Endothelial cell of umbilical vein (primary cell): ENCODE results near the gene DCX. TPM values are rescaled to one million over a fixed set of nuclear protein-coding genes. Genes with fewer than 3 reads are reported as not detected.

Experiments used
- BruUV-seq: library from RNA; stranded (reverse); fragments of 400-500 nt; replicated peaks from 2 replicates; lab custom pipeline; 2021; lab: Mats Ljungman, UMichigan
- CTCF ChIA-PET: fragments of 300-600, 350-600 bp; sonication (Branson Sonifier 250); formaldehyde crosslinking; loops from one replicate; lab custom pipeline; 2021; ENCODE audit warnings: antibody characterized with exemption, inconsistent platforms; lab: Charles Lee
- POLR2A ChIA-PET: fragments of 300-600, 350-600 bp; sonication (Branson Sonifier 250); formaldehyde crosslinking; loops from one replicate; lab custom pipeline; 2021; ENCODE audit warnings: antibody characterized with exemption, inconsistent platforms; lab: Charles Lee
- DNase-seq: peaks from one replicate; pipeline ENCODE4 v3.0.0-alpha.2; 2011; ENCODE audit warnings: low read depth, low spot score
- FAIRE-seq: peaks from 2 replicates; lab custom pipeline; 2011; peaks lifted over from hg19 to GRCh38; lab: Jason Lieb, UNC
- H2AFZ ChIP-seq: 2 replicates; pipeline ENCODE4 v1.6.0; 2012; ENCODE audit warnings: low read depth, low read length, control low read depth, inconsistent platforms
- H3K27ac ChIP-seq: 2 replicates; pipeline ENCODE4 v1.5.1; 2011; ENCODE audit warnings: low read depth, mild to moderate bottlenecking, control low read depth, low read length, moderate library complexity; ENCODE audit not compliant: insufficient read depth
- H3K27me3 ChIP-seq, 2 experiments: 2 replicates each; pipeline versions ENCODE4 v1.6.0 to v1.6.1; 2011; ENCODE audit warnings: low read length in 2 of 2, mixed read lengths in 1 of 2; ENCODE audit not compliant: control insufficient read depth in 2 of 2, insufficient read depth in 2 of 2
- H3K36me3 ChIP-seq, 2 experiments: 2 replicates in 1 of 2; 3 replicates in 1 of 2; pipeline ENCODE4 v1.5.1; 2011; ENCODE audit warnings: low read length in 2 of 2, mild to moderate bottlenecking in 1 of 2, moderate library complexity in 1 of 2; ENCODE audit not compliant: control insufficient read depth in 2 of 2, insufficient read depth in 2 of 2; ENCODE audit errors: extremely low read depth in 1 of 2
- H3K4me1 ChIP-seq: 3 replicates; pipeline ENCODE4 v1.5.1; 2011; ENCODE audit warnings: mild to moderate bottlenecking, low read length; ENCODE audit not compliant: control insufficient read depth, insufficient read depth; ENCODE audit errors: extremely low read depth
- H3K4me2 ChIP-seq: 2 replicates; pipeline ENCODE4 v1.6.1; 2011; ENCODE audit warnings: low read length, control low read depth, mixed read lengths; ENCODE audit not compliant: insufficient read depth
- H3K4me3 ChIP-seq, 3 experiments: fragments of 200-600 bp in 1 of 3; sonication (generic), shearing (Covaris generic) in 1 of 3; replicated peaks in 1 of 3; 2 replicates each; pipeline ENCODE4 v1.5.1; 2011 to 2016; ENCODE audit warnings: control low read depth in 3 of 3, low read length in 3 of 3, mild to moderate bottlenecking in 2 of 3, inconsistent platforms in 1 of 3, low read depth in 1 of 3, moderate library complexity in 1 of 3; ENCODE audit not compliant: insufficient read depth in 1 of 3
- H3K79me2 ChIP-seq: 2 replicates; pipeline ENCODE4 v1.6.0; 2012; ENCODE audit warnings: low read length, inconsistent platforms; ENCODE audit not compliant: control insufficient read depth, insufficient read depth
- H3K9ac ChIP-seq: replicated peaks from 2 replicates; pipeline ENCODE3; 2011; ENCODE audit warnings: low read length, control low read depth; ENCODE audit not compliant: insufficient read depth; ENCODE audit errors: extremely low read depth
- H3K9me1 ChIP-seq: replicated peaks from 3 replicates; pipeline ENCODE4 v1.6.0; 2011; ENCODE audit warnings: mild to moderate bottlenecking, low read length; ENCODE audit not compliant: control insufficient read depth, insufficient read depth; ENCODE audit errors: extremely low read depth
- H3K9me3 ChIP-seq: replicated peaks from 2 replicates; pipeline ENCODE4 v1.5.1; 2012; ENCODE audit warnings: low read length, inconsistent platforms; ENCODE audit not compliant: control insufficient read depth, insufficient read depth
- H4K20me1 ChIP-seq: replicated peaks from 2 replicates; pipeline ENCODE3; 2011; ENCODE audit warnings: mild to moderate bottlenecking, low read length; ENCODE audit not compliant: control insufficient read depth, insufficient read depth; ENCODE audit errors: extremely low read depth
- EZH2 ChIP-seq: IDR thresholded peaks from 2 replicates; pipeline ENCODE4 v1.6.1; 2012; ENCODE audit warnings: borderline replicate concordance, low read depth, mild to moderate bottlenecking, moderate library complexity, low read length, inconsistent platforms; ENCODE audit not compliant: severe bottlenecking
- FOS ChIP-seq: IDR thresholded peaks from 2 replicates; pipeline ENCODE4 v1.6.1; 2011; ENCODE audit warnings: mild to moderate bottlenecking, low read length, moderate library complexity, borderline replicate concordance; ENCODE audit not compliant: insufficient read depth
- GATA2 ChIP-seq: IDR thresholded peaks from 2 replicates; pipeline ENCODE4 v1.7.0; 2011; ENCODE audit warnings: low read depth, mild to moderate bottlenecking, moderate library complexity, mixed read lengths, low read length; ENCODE audit not compliant: insufficient read length, insufficient read depth
- JUN ChIP-seq: IDR thresholded peaks from 2 replicates; pipeline ENCODE4 v1.6.1; 2011; ENCODE audit warnings: borderline replicate concordance, low read depth; ENCODE audit not compliant: insufficient read length, insufficient read depth
- MAX ChIP-seq: IDR thresholded peaks from 2 replicates; pipeline ENCODE4 v1.6.1; 2011; ENCODE audit not compliant: insufficient read depth, insufficient read length
- MYC ChIP-seq: IDR thresholded peaks from one replicate; pipeline ENCODE4 v1.6.1; 2011; ENCODE audit warnings: mild to moderate bottlenecking, low read depth, low read length
- POLR2A ChIP-seq: IDR thresholded peaks from 2 replicates; pipeline ENCODE4 v1.6.1; 2012; ENCODE audit warnings: low read depth, mild to moderate bottlenecking, control low read depth, low read length
- POLR2AphosphoS5 ChIP-seq: IDR thresholded peaks from 2 replicates; pipeline ENCODE4 v1.6.1; 2012; ENCODE audit warnings: low read depth, mild to moderate bottlenecking, control low read depth, low read length, moderate library complexity; ENCODE audit not compliant: insufficient read depth
- dilution Hi-C: fragments of 300-500 bp; cut with MboI; formaldehyde crosslinking; loops from one replicate; pipeline ENCODE4 v1.15.0; 2019; ENCODE audit warnings: low sequenced_read_pairs; ENCODE audit not compliant: extremely low pct_ligation_motif_present
- intact Hi-C: fragments of 100-400 bp; cut with micrococcal nuclease; formaldehyde crosslinking; loops from one replicate; pipeline ENCODE4 v1.10.0; 2022
- polyA plus RNA-seq, 4 experiments: library from polyadenylated mRNA; depleted of rRNA in 3 of 4; stranded (reverse) in 3 of 4; unstranded in 1 of 4; fragments of >200 nt; gene quantifications; 2 replicates each; pipeline versions ENCODE4 v1.2.1 to v1.2.3, GENCODE V29; 2011 to 2012; ENCODE audit warnings: missing spikeins in 1 of 4
- total RNA-seq: library from RNA; stranded (reverse); gene quantifications from 2 replicates; pipeline ENCODE4 v1.2.3, GENCODE V29; 2021
- TF ChIP-seq, protein P1 (sequence below), 2 donors: IDR thresholded peaks; 1 replicate in 1 of 2; 2 replicates in 1 of 2; pipeline ENCODE4 v1.5.1; 2011; ENCODE audit warnings: low read length in 2 of 2, mild to moderate bottlenecking in 2 of 2, moderate library complexity in 2 of 2, control low read depth in 1 of 2, inconsistent platforms in 1 of 2, low read depth in 1 of 2; ENCODE audit not compliant: insufficient read depth in 1 of 2; ENCODE audit errors: extremely low read depth in 1 of 2

DCX gene
- total and polyA plus RNA-seq, 2 donors (not counting 3 experiments of a cell fraction or from before 2014, with no cell fraction given), result not detected

DNA sequence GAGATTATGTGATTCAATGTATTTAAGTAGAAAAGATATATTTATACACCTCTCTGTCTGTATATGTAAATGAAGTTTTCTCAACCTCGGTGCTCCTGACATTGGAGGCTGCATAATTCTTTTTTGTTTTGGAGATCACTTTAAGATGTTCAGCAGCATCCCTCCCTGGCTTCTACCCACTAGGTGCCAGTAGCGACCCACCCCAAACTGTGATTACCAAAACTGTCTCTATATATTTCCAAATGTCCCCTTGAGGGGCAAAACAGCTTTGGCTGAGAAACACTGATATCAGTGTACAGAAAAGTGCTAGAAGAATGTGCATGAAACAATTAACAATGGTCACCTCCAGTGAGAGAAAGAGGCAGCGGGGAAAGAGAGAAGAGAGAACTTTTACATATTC, 51.2 kb downstream of the DCX start:
- intact Hi-C loops (no loop called here), dilution Hi-C loops (no loop called here)
- Histone ChIP-seq H3K4me3 (no peak overlapping the region), H3K4me2 (no peak overlapping the region), H4K20me1 (no peaks in the 10 kb centered on the region), H3K79me2 (no peaks in the 10 kb centered on the region), H3K9ac (no peak overlapping the region), H3K27me3 (no peaks in the 10 kb centered on the region), H3K4me1 (no peaks in the 10 kb centered on the region), H3K9me3 (no peaks in the 10 kb centered on the region), H3K9me1 (no peaks in the 10 kb centered on the region), H2AFZ (no peak overlapping the region), H3K27ac (no peak overlapping the region), H3K36me3 (no peaks in the 10 kb centered on the region)
- FAIRE-seq (no peak), DNase-seq (no peak)
- CTCF ChIA-PET, result no interaction called here
- POLR2A ChIA-PET, result no interaction called here
- no peak for TF ChIP-seq MYC
- no peak for TF ChIP-seq JUN
- TF ChIP-seq, protein P1, sequence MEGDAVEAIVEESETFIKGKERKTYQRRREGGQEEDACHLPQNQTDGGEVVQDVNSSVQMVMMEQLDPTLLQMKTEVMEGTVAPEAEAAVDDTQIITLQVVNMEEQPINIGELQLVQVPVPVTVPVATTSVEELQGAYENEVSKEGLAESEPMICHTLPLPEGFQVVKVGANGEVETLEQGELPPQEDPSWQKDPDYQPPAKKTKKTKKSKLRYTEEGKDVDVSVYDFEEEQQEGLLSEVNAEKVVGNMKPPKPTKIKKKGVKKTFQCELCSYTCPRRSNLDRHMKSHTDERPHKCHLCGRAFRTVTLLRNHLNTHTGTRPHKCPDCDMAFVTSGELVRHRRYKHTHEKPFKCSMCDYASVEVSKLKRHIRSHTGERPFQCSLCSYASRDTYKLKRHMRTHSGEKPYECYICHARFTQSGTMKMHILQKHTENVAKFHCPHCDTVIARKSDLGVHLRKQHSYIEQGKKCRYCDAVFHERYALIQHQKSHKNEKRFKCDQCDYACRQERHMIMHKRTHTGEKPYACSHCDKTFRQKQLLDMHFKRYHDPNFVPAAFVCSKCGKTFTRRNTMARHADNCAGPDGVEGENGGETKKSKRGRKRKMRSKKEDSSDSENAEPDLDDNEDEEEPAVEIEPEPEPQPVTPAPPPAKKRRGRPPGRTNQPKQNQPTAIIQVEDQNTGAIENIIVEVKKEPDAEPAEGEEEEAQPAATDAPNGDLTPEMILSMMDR (IDR thresholded peaks at IDR 0.05; ENCODE audit: extremely low read depth in 1 of 2, insufficient read depth in 1 of 2, low read depth in 1 of 2, low read length in 2 of 2), result no peak
- TF ChIP-seq POLR2AphosphoS5, result no peak
- no peak for TF ChIP-seq GATA2
- TF ChIP-seq EZH2, result no peak
- no peak for TF ChIP-seq FOS
- TF ChIP-seq POLR2A, result no peak
- TF ChIP-seq MAX, result no peak
- BruUV-seq, result no TSS peak
